Mesendoderm (in vitro differentiated cells): ENCODE data around the gene CST7.

ENCODE experiments used
- DNase-seq: peaks from one replicate; pipeline ENCODE4 v3.0.0; 2013
- H2AK5ac ChIP-seq: 2 replicates; pipeline ENCODE4 v1.6.1; 2013; ENCODE audit warnings: low read length, inconsistent platforms
- H2BK120ac ChIP-seq: 2 replicates; pipeline ENCODE4 v1.6.1; 2013; ENCODE audit warnings: low read depth, mild to moderate bottlenecking, low read length, moderate library complexity, mixed read lengths
- H2BK15ac ChIP-seq: replicated peaks from 2 replicates; pipeline ENCODE4 v1.6.1; 2013; ENCODE audit warnings: low read depth, mild to moderate bottlenecking, moderate library complexity
- H2BK5ac ChIP-seq: 2 replicates; pipeline ENCODE4 v1.6.1; 2013; ENCODE audit warnings: low read length, inconsistent platforms
- H3K18ac ChIP-seq: 2 replicates; pipeline ENCODE4 v1.6.1; 2013; ENCODE audit warnings: mild to moderate bottlenecking, low read length, mixed read lengths
- H3K23ac ChIP-seq: one replicate; pipeline ENCODE4 v1.6.1; 2013; ENCODE audit warnings: low read length
- H3K27ac ChIP-seq: 2 replicates; pipeline ENCODE4 v1.5.1; 2013; ENCODE audit warnings: low read depth, mild to moderate bottlenecking, inconsistent platforms, low read length, moderate library complexity
- H3K27me3 ChIP-seq: 2 replicates; pipeline ENCODE4 v1.6.1; 2013; ENCODE audit warnings: low read length, control low read depth, mild to moderate bottlenecking, inconsistent platforms; ENCODE audit not compliant: insufficient read depth, poor library complexity
- H3K36me3 ChIP-seq: 2 replicates; pipeline ENCODE4 v1.6.1; 2013; ENCODE audit warnings: low read length, inconsistent platforms; ENCODE audit not compliant: control insufficient read depth, insufficient read depth
- H3K4ac ChIP-seq: one replicate; pipeline ENCODE4 v1.6.1; 2013; ENCODE audit warnings: low read depth, mild to moderate bottlenecking, low read length, moderate library complexity
- H3K4me1 ChIP-seq: 2 replicates; pipeline ENCODE4 v1.6.1; 2013; ENCODE audit warnings: low read depth, low read length, inconsistent platforms; ENCODE audit not compliant: control insufficient read depth
- H3K4me2 ChIP-seq: 2 replicates; pipeline ENCODE4 v1.6.1; 2013; ENCODE audit warnings: low read length
- H3K4me3 ChIP-seq: 2 replicates; pipeline ENCODE4 v1.5.1; 2013; ENCODE audit warnings: mild to moderate bottlenecking, low read length
- H3K56ac ChIP-seq: one replicate; pipeline ENCODE4 v1.6.1; 2013; ENCODE audit warnings: low read length
- H3K79me1 ChIP-seq: 2 replicates; pipeline ENCODE4 v1.6.1; 2013; ENCODE audit warnings: low read length, inconsistent platforms
- H3K79me2 ChIP-seq: 2 replicates; pipeline ENCODE4 v1.6.1; 2013; ENCODE audit warnings: mild to moderate bottlenecking, low read length; ENCODE audit not compliant: control insufficient read depth, insufficient read depth
- H3K9ac ChIP-seq: 2 replicates; pipeline ENCODE4 v1.6.1; 2013; ENCODE audit warnings: low read length, inconsistent platforms
- H4K5ac ChIP-seq: one replicate; pipeline ENCODE4 v1.6.1; 2013; ENCODE audit warnings: low read length
- H4K8ac ChIP-seq: one replicate; pipeline ENCODE4 v1.6.1; 2013; ENCODE audit warnings: low read depth, mild to moderate bottlenecking, control low read depth, low read length, moderate library complexity
- WGBS: extraction: QIAGEN DNeasy Blood & Tissue Kit; methylation state at CpG from one replicate; pipeline ENCODE4 v1.1.7; 2013; ENCODE audit warnings: low lambda C conversion rate, missing lambda C conversion rate; ENCODE audit not compliant: insufficient coverage; ENCODE audit errors: extremely low coverage; 5-methylcytosine and 5-hydroxymethylcytosine counted together

CST7 gene

GRCh38 chr20:24993337-24994185 lies 44.5 kb downstream of the CST7 start:
- no peak overlapping the region for H3K56ac ChIP-seq
- H4K5ac ChIP-seq = peak overlapping the region; percentile 16
- no peak overlapping the region for H3K27ac ChIP-seq
- no peak overlapping the region for H3K23ac ChIP-seq
- H3K4ac ChIP-seq = no peak overlapping the region
- no peak overlapping the region for H4K8ac ChIP-seq
- no peak overlapping the region for H3K18ac ChIP-seq
- peaks cover 9% of the 10 kb centered on the region for H3K79me1 ChIP-seq
- no peak overlapping the region for H3K4me2 ChIP-seq
- WGBS = no CpG with 5 or more reads among the region's 9 CpGs
- H2BK120ac ChIP-seq = no peak overlapping the region
- no peak for DNase-seq
- no peak overlapping the region for H2AK5ac ChIP-seq
- no peaks in the 10 kb centered on the region for H3K27me3 ChIP-seq
- H3K36me3 ChIP-seq = no peaks in the 10 kb centered on the region
- H2BK5ac ChIP-seq = no peak overlapping the region
- H3K9ac ChIP-seq = no peak overlapping the region
- H2BK15ac ChIP-seq = no peak overlapping the region
- H3K4me3 ChIP-seq = no peak overlapping the region
- H3K79me2 ChIP-seq = peaks cover 7% of the 10 kb centered on the region
- no peaks in the 10 kb centered on the region for H3K4me1 ChIP-seq

GRCh38 chr20:24994186-24994465 lies 45.1 kb downstream of the CST7 start:
- Histone ChIP-seq H3K18ac (no peak overlapping the region), H4K8ac (no peak overlapping the region), H4K5ac (no peak overlapping the region), H3K79me1 (peaks cover 6% of the 10 kb centered on the region), H2BK5ac (no peak overlapping the region), H3K56ac (no peak overlapping the region), H3K4me1 (no peaks in the 10 kb centered on the region), H3K23ac (no peak overlapping the region), H3K27ac (no peak overlapping the region), H3K9ac (no peak overlapping the region), H3K27me3 (no peaks in the 10 kb centered on the region), H2BK15ac (no peak overlapping the region), H3K36me3 (no peaks in the 10 kb centered on the region), H3K4ac (no peak overlapping the region), H3K79me2 (peaks cover 5% of the 10 kb centered on the region), H2BK120ac (no peak overlapping the region), H2AK5ac (no peak overlapping the region), H3K4me2 (no peak overlapping the region), H3K4me3 (no peak overlapping the region)
- no peak for DNase-seq
- no CpG with 5 or more reads among the region's 1 CpG for WGBS

- Histone ChIP-seq H3K18ac (no peak overlapping the region), H3K4me3 (no peak overlapping the region), H3K9ac (no peak overlapping the region), H3K27me3 (no peaks in the 10 kb centered on the region), H4K5ac (no peak overlapping the region), H2BK120ac (no peak overlapping the region), H3K4me2 (no peak overlapping the region), H3K36me3 (no peaks in the 10 kb centered on the region), H3K4me1 (no peaks in the 10 kb centered on the region), H3K56ac (no peak overlapping the region), H2BK5ac (no peak overlapping the region), H3K27ac (no peak overlapping the region), H3K23ac (no peak overlapping the region), H3K79me2 (peaks cover 2% of the 10 kb centered on the region), H2BK15ac (no peak overlapping the region), H2AK5ac (no peak overlapping the region), H3K4ac (no peak overlapping the region), H3K79me1 (peaks cover 3% of the 10 kb centered on the region), H4K8ac (no peak overlapping the region)
- WGBS = no CpG with 5 or more reads among the region's 20 CpGs
- DNase-seq = peak; percentile 80
These were observed 45.6 kb downstream of the CST7 start for GRCh38 chr20:24994470-24995368.

- H2BK5ac ChIP-seq = no peak overlapping the region
- H2BK120ac ChIP-seq = no peak overlapping the region
- no peak overlapping the region for H3K4me3 ChIP-seq
- no peak overlapping the region for H2AK5ac ChIP-seq
- no peak overlapping the region for H3K4me2 ChIP-seq
- no peak overlapping the region for H3K4ac ChIP-seq
- no peaks in the 10 kb centered on the region for H3K4me1 ChIP-seq
- no peaks in the 10 kb centered on the region for H3K27me3 ChIP-seq
- H3K9ac ChIP-seq = no peak overlapping the region
- H3K56ac ChIP-seq = no peak overlapping the region
- no peak overlapping the region for H4K8ac ChIP-seq
- no CpG with 5 or more reads among the region's 9 CpGs for WGBS
- H4K5ac ChIP-seq = no peak overlapping the region
- no peak overlapping the region for H3K18ac ChIP-seq
- no peaks in the 10 kb centered on the region for H3K36me3 ChIP-seq
- H3K27ac ChIP-seq = no peak overlapping the region
- no peak overlapping the region for H2BK15ac ChIP-seq
- peaks cover 3% of the 10 kb centered on the region for H3K79me1 ChIP-seq
- H3K79me2 ChIP-seq = peaks cover 2% of the 10 kb centered on the region
- H3K23ac ChIP-seq = no peak overlapping the region
- DNase-seq = no peak
These were observed 46.8 kb downstream of the CST7 start for GRCh38 chr20:24995741-24996448.

GRCh38 chr20:24996449-24997377 lies 47.6 kb downstream of the CST7 start:
- Histone ChIP-seq H3K36me3 (no peaks in the 10 kb centered on the region), H3K4me1 (no peaks in the 10 kb centered on the region), H3K4me3 (no peak overlapping the region), H3K27ac (no peak overlapping the region), H4K8ac (no peak overlapping the region), H3K56ac (no peak overlapping the region), H3K4ac (no peak overlapping the region), H4K5ac (no peak overlapping the region), H3K23ac (no peak overlapping the region), H2BK5ac (no peak overlapping the region), H2AK5ac (no peak overlapping the region), H2BK15ac (no peak overlapping the region), H3K27me3 (no peaks in the 10 kb centered on the region), H3K79me1 (no peaks in the 10 kb centered on the region), H3K18ac (no peak overlapping the region), H3K79me2 (no peaks in the 10 kb centered on the region), H3K9ac (no peak overlapping the region), H3K4me2 (no peak overlapping the region), H2BK120ac (no peak overlapping the region)
- no CpG with 5 or more reads among the region's 9 CpGs for WGBS
- no peak for DNase-seq
